HG03354 (cell line): ENCODE data around the gene MACROD2.
"Not testable (repeated sequence)": the region's sequence is repeated elsewhere in the genome, so short reads cannot be mapped to it uniquely, and the experiment has no call there.

Experiments used
- ATAC-seq: cut with Tn5 transposase; IDR thresholded peaks from one replicate; pipeline ENCODE4 v1.9.1; 2021; ENCODE audit warnings: mild to moderate bottlenecking; ENCODE audit not compliant: unreplicated experiment, poor library complexity, severe bottlenecking

MACROD2 gene

DNA sequence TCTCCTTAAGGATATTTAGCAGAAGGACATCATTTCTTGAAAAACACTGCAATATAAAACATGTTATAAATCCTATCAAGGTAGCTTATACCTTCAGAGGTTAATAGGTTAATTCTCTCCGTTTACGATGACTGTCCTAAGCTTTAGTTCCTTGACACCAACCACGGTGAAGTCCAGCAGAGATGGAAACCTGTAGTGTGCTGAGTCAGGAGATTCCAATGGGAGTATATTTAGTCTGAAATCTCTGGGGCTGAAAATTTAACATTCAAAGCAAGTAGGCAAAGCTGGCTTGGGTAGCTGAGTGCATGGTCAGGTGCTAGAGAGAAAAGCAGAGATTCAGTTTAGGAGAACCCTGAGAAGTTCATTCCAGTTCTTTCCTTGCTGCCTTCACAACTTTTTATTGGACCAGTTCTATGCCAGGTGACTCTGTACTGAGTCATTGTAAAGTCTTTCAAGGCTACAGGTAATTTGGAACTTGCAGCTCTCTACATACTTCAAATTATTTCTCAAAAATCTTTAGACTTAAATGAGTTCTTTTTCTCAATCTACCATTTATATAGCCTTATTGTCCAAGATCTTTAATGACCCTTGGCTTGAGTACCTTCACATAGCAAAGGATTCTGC is 1351.5 kb downstream of the MACROD2 start:
- no peak for ATAC-seq

DNA sequence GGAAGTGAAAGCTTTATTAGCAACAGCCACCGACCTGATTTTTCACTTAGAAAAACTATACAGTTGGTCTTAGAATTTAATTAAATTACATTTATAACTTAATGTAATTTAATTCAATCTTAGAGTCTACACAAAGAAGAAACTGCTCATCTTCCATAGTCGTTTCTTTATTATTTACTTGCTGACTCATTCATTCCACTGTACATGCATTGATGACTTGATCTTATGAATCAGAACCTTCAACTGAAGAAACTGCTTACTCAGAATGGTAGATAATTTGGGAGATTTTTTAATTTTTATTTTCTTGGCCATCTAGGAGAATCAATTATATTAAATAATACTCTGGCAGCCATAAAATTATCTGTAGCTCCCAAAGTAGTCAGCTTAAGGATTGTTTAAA is 1363.7 kb downstream of the MACROD2 start:
- ATAC-seq: no peak

- no peak for ATAC-seq
Observed at GRCh38 chr20:15362849-15363248, 1367.5 kb downstream of the MACROD2 start.

DNA sequence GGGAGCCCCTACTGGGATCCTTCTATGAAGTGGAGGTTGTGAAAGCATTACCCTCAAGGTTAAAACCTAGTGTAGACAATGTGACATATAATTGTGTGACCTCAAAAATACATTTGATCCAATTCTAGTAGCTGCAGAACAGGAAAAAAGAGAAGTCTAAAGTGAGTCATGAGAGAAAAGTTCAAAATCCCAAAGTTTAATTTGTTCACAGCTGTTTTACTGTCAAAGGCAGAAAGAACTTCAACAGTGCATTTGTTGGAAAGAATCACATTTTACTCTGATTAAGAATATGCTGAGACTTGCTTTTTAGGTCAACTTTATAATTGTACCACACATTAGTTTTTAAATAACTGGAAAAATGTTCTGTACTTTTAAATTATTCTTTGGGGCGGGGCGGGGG is 1369.5 kb downstream of the MACROD2 start:
- no peak for ATAC-seq

DNA sequence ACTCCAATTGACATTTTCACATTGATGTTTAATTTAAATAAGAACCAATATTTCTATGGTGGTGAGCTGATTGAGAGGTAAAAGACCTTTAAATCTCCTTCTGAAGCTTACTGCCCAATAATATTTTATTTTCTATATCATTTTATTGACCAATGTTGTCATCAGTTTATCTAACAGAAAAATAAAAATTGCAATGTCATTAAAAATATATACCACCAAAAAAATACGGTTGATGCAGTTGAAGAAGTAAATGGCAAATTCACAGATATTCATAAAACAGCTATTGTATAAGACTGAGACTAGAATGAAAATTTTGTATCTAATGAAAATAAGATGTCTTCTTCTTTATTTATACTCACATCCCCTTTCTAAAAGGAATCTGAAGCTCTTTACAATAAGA is 1375.1 kb downstream of the MACROD2 start:
- no peak for ATAC-seq

- no peak for ATAC-seq
Observed at GRCh38 chr20:15374682-15375081, 1379.4 kb downstream of the MACROD2 start.

GRCh38 chr20:15375836-15376235 is 1380.5 kb downstream of the MACROD2 start:
- no peak for ATAC-seq

- ATAC-seq: not testable (repeated sequence)
Observed at GRCh38 chr20:15377603-15378002, 1382.3 kb downstream of the MACROD2 start.

DNA sequence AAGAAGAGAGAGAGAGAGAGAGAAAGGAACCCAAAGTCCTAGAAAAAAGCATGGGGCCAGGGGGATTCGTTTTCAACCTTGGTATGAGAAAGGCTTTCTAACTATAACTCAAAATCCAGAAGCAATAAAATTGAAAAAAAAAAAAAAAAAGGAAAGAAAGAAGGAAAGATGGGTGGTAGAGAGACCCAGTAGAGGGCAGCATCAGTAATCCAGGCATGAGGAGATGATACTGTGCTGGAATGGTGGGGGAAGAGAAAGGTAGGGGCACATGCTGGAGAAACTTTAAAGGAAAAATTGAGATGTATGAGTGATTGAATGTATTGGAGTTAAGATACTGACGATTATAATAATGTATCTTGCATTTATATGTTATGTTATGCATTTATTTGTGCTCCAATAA is 1382.8 kb downstream of the MACROD2 start:
- ATAC-seq: no peak

DNA sequence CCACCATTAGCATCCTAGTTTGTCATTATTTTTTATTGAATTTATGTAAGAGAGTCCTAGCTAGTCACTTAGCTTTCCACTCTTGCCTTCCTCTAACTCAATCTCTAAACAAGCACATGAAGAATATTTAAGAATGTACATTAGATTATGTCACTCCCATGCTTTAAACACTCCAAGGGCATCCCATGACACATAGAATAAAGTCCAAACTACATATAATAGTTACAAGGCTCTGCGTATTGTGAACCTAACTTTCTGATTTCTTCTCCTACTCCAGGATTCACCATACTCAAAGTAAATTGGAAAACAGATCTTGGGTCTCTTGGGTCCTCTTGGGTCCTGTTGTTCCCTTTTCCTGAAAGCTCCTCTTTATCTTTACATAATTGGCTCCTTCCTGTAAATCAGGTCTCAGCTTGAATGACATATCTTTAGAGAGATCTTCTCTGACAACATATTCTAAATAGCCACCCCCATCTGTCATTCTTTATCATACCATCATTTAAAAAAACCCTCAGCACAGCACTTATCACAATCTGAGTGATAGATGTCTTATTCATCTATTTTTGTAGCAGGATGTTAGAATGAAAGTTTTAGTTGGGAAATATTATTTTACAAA is 1384.5 kb downstream of the MACROD2 start:
- no peak for ATAC-seq

DNA sequence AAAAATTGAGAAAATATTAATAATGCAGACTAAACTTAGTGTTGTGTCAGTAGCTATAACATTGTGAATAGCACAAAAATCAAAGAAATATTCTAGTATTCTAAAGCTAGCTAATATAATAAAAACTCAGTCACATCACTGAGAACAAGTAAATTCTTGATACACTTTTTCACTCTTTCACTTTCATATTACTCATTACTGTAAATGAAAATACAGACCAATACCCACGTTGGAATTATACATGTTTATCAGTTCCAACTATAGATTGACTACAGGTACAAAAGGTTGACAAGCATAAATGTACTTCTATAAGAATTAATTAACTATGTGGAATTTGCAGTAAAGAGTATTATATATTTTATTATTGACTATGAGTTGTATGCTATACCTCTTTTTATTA is 1385.5 kb downstream of the MACROD2 start:
- no peak for ATAC-seq

GRCh38 chr20:15387228-15387627 is 1391.9 kb downstream of the MACROD2 start:
- no peak for ATAC-seq

- ATAC-seq: no peak
Observed at GRCh38 chr20:15395457-15395856, 1400.1 kb downstream of the MACROD2 start.

GRCh38 chr20:15396026-15396425 is 1400.7 kb downstream of the MACROD2 start:
- no peak for ATAC-seq

DNA sequence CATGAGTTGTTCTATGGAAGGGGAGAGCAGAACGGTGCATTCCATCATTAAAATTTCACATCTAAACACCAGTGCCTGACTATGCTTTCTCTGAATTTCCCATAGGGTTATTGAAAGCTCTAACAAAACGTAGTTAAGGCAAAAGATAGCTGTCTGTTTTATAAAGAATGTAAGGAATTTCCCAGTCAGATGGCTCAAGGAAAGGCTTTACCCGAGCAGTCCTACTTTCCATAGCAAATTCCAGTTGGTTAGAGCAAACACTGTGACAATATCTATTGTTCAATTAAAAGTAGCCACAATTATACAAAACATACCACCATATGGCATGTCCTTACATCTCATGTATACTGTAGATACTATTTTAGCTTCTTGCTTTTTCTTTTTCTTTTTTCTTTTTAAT is 1401.6 kb downstream of the MACROD2 start:
- ATAC-seq: no peak

GRCh38 chr20:15399781-15400180 is 1404.5 kb downstream of the MACROD2 start:
- no peak for ATAC-seq

GRCh38 chr20:15406072-15406471 is 1410.8 kb downstream of the MACROD2 start:
- no peak for ATAC-seq

DNA sequence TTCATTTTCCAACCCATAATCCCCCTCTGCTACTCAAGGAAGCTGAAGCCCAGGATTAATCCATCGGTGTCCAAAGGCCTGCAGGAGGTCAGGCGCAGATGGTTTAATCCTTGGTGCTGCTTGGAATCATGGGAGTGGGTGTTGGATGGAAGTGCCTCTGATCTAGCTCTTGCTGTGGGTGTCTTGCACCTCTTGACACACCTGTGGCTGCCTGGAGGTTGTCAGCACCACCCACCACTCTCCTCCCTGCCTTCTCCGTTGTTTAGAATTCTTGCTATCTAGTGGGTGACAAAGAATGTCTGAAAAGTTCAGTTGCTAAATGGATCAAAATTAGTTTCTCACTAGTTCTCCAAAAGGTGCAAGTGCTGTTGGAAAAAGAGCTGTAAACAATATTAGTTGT is 1416.5 kb downstream of the MACROD2 start:
- no peak for ATAC-seq

GRCh38 chr20:15415908-15416307 is 1420.6 kb downstream of the MACROD2 start:
- no peak for ATAC-seq

GRCh38 chr20:15419856-15420255 is 1424.5 kb downstream of the MACROD2 start:
- ATAC-seq: no peak

GRCh38 chr20:15422966-15423365 is 1427.7 kb downstream of the MACROD2 start:
- ATAC-seq: no peak

GRCh38 chr20:15439551-15439950 is 1444.2 kb downstream of the MACROD2 start:
- no peak for ATAC-seq
